HG02763 (cell line): ENCODE measurements around the gene ULK3.

Experiments used
- ATAC-seq: cut with Tn5 transposase; IDR thresholded peaks from one replicate; pipeline ENCODE4 v1.9.1; 2021; ENCODE audit warnings: mild to moderate bottlenecking, moderate library complexity; ENCODE audit not compliant: unreplicated experiment

The ULK3 gene

DNA sequence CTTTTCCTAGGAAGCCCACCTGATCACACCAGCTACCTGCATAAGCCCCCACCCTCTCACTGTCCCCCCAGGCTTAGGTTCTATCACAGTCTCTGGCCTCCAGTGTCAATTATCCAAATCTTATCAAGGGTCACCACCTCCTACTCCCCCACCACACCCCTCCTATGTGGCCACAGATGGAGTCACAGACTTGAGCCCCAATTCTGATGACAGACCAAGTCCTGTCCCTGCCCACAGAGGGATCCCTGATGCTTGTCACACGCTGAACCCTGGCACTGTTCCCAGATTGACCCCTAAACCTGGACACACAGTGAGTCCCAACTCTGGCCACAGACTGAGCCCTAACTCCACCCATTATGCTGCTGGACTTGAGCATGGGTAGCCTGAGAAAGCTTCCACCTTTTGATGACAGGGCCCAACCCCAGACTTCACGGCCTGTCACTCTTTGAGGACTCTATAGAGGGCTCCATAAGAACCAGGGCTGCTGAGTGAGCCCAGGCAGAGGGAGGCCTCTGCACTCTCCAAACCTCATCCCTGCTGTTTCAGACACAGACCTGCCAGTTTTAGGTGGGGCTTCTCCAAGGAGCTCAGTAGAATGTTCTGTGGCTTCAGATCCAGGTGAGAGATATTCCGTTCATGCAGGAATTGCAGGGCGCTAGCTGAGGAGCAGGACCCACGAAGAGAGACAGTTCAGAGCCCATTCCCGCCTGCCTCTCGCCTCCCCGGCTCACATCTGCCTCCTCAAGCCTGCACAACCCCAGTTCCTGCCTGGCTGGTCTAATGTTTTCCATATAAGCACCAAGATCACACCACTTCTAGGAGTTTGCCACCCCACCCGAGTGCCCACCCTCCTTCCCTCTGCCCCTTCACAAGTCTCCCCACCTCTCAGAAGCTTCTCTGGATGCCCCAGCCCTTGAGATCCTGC lies 1.8 kb downstream of the ULK3 start:
- no peak for ATAC-seq

GRCh38 chr15:74839526-74840395 lies 3.2 kb downstream of the ULK3 start:
- ATAC-seq, result no peak

- ATAC-seq, result no peak
Observed at GRCh38 chr15:74838746-74839525, 4.0 kb downstream of the ULK3 start.

DNA sequence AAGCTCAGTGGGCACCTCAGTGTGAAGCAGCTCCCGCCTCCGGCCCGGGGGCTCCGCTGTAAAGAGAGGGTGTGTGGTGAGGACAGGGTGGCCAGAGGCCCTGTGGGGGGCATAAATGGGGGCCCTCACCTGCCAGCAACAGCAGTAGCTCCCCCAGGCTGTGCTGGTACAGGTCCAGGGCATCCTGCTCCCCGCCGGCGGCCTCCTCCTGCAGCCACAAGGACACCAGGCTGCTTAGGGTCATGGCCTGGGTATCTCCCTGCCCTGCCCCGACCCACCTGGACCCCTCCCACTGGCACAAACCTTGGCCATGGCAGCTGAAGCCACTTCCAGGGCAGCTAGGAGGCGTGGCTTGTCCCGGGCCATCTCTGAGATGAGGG lies 4.8 kb downstream of the ULK3 start:
- no peak for ATAC-seq

GRCh38 chr15:74837482-74838136 lies 5.3 kb downstream of the ULK3 start:
- no peak for ATAC-seq

DNA sequence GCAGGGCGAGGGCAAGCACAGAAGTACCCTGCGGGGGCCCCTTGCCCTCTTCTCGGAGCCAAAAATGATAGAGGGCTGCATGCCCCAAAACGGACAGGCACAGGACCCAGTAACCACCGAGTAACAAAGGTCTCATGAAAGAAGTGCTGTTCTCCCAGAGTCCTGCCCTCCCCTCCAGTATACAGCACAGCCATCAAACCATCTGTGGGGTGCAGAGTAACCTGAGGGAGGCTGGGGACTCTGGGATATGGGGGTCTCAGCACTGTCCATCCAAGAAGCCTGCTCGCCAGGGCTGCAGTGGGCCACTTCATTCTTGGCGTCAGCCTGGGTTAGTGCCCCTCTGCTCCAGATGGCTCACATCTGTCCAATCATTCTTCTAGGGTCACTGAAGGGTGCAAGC lies 6.1 kb downstream of the ULK3 start:
- ATAC-seq, result no peak

DNA sequence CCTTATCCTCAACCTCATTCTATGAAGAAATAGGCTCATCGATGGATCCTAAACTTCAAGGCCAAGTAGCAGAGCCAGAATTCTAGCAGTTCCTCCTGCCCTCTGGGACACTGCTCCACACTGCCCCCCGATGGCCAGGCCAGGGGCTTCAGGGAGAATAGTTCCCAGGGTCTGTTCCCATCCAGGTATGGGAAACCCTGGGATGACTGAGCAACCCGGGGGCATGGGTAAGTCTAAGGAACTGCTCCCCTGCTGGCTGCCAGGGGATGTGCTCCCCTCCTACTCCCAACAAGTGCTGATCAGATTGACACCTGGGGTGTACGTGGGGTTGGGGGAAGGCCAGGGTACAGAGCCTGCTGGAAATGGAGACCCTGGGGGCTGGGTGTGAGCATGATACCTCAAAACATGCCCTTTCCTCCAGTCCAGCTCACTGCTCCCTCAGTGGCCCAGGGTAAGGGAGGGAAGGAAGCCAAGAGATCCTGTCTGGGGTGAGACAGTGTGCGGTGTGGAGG lies 7.6 kb downstream of the ULK3 start:
- no peak for ATAC-seq

DNA sequence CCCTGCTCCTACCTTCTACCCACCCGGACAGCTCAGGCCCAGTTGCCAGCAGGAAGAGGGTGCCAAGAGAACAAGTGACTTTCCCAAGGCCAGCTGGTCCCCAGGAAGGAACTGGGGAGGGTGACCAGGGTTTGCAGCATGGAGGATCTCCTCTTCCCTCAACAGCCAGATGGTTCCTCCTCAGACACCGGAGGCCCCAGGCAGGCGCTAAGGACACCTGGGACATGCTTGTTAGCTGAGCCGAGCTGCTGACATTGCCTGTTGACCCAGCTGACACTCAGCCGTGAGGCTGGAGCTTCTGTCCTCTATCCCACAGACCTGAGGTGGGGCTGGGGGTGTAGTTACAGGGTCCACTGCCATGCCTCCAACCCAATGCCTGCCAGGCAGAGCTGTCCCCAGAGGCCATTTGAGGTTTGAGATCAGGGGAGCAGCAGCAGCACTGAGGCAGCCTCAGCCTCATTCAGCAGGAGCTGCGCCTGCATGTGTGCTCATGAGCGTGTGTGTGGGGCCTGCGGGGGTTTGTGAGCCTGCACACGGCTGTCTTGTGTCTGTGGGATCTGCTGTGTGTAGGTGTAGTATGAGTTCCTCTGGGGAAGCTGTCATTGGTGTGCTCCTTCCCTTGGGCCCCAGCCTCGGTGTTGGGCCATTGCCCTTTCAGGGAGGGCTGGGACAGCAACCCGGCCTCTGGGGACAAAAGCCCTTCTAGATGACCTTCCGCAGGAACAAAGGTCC lies 9.4 kb downstream of the ULK3 start:
- no peak for ATAC-seq

DNA sequence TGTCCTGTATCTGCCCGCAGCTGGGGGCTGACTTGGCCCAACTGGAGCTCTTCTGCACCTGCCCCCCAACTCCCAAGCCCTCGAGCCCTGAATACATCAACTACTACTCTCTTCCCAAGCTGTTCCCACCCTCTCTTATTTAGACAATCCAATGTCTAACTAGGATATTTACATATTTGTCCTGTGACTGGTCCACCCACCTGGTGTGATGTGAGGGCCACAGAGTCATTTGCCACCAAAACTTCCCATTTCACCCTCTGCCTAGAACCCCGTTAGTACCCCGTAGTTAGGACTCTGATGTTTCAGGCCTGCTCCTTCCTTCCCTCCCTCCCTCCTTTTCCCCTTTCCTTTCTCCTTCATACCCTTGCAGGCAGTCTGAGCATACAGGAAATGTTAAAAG lies 10.1 kb downstream of the ULK3 start:
- ATAC-seq, result no peak

DNA sequence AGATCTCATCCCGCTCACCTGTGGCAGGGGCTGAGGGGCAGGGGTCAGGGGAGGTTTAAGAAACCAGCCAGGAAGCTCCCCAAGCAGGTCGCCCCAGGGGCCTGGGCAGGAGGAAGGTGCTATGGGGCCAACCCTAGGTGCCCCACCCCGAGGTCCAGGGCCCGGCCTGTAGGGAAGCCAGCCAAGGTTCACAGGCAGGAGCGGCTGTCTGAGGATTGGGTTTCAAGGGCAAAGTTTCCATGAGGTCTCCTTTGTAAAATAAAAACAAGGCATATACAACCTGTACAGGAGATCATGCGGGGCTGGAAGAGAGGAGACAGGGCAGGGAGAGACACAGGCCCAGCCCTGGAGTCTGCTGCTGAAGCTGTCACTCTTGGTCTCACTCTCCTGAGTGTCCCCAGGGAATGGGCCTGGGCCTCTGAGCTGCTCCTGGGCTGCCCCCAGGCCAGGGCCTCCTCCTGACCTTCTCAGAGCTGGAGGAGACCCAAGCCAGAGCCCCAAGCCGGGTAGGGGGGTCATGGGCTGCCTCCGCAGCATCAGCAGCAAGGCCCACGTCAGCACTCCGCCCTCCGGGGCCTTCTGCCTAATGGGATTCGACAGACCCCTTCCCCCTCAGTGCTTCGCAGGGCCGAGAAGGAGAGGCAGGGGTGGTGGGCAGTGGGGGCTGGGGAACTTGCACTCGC lies 11.0 kb downstream of the ULK3 start:
- ATAC-seq, result no peak

- ATAC-seq, result no peak
Observed at GRCh38 chr15:74830868-74831267, 12.1 kb downstream of the ULK3 start.

DNA sequence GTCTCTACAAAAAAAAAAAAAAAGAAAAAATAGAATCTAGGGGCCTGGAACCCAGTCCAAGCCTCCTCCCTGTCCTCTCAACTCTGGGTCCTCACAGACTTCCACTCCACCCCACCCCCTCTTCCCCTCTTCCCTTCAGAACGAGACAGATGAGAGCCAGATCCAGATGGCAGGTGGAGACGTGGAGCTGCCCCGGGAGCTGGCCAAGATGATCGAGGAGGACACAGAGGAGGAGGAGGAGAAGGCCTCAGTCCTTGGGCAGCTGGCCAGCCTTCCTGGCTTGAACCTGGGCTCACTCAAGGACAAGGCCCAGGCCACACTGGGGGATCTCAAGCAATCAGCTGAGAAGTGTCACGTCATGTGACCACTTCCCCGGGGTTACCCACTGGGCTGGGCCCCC lies 13.0 kb downstream of the ULK3 start:
- no peak for ATAC-seq

DNA sequence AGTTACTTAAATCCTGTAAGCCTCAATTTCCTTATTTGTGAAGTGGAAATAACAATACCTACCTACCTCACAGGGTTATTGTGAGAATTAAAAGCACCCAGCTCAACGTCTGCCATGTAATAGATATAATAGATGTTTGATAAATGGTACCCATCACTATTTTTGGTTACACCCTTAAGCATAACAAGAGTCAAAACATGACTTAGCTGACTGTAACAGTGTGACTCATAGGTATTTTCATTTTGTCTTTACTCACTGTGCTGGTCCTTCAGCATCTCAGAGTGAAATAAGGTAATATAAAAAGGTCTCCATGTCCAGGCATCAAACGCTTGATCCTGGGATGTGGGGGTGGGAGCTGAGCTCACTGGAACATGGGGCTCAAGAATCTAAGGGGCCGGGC lies 13.5 kb downstream of the ULK3 start:
- no peak for ATAC-seq

- ATAC-seq, result no peak
Observed at GRCh38 chr15:74828835-74829234, 14.1 kb downstream of the ULK3 start.

GRCh38 chr15:74827614-74828013 lies 15.3 kb downstream of the ULK3 start:
- no peak for ATAC-seq

- ATAC-seq, result no peak
Observed at GRCh38 chr15:74826921-74827320, 16.0 kb downstream of the ULK3 start.

- ATAC-seq, result no peak
Observed at GRCh38 chr15:74826364-74826819, 16.6 kb downstream of the ULK3 start, which contains the start of gene CPLX3. TSS of gene CPLX3 (plus strand) at chr15:74826627. CDS start at chr15:74826704, 77 bp downstream.

DNA sequence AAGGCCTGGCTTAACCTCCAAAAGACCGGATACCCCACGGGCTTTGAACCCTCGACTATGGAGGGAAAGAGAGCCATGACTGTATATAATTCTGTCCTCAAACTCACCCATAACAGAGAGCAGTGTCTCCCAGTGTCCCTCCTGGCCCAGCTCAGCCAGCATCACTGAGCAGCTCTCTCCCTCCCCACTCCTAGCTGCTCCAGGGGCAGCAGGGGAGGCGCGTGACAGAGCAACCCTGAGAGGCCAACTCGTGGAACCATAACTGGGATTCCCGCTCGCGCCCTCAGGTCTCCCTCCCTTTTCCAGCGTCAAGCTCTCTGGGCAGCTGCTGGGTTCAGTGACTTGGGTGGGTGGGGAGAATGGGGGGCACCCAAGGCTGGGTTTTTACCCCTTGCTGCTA lies 17.1 kb downstream of the ULK3 start:
- no peak for ATAC-seq

DNA sequence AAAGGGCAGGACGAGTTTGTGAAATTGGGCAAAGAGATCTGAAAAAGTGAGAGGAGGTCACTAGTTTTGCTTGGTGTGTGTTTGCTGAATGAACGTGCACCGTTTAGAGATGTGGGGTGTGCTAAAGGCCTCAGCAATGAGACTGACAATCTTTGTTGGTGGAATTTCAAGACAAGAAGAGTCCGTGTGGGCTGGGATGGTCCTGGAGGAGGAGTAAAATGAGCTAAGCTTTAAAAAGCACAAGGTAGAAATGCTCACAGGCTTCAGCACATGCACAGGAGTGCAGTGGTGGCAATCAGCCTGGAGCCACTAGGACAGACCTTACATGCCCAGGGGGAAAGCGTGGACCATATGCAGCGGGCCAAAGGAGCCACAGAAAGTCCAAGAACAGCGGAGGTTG lies 18.0 kb downstream of the ULK3 start:
- ATAC-seq, result no peak
